GM12864 (cell line): Measurements from ENCODE around the gene COMMD9.

Experiments used
- DNase-seq: peaks from one replicate; pipeline ENCODE4 v3.0.0-alpha.2; 2011; ENCODE audit warnings: low read depth
- H3K4me3 ChIP-seq: 2 replicates; pipeline ENCODE4 v1.5.1; 2011; ENCODE audit warnings: mild to moderate bottlenecking, low read depth, low read length, control low read depth
- CTCF ChIP-seq: IDR thresholded peaks from 2 replicates; pipeline ENCODE4 v1.5.1; 2011; ENCODE audit warnings: low read depth, mild to moderate bottlenecking, moderate library complexity, low read length, control low read depth, inconsistent platforms; ENCODE audit errors: missing control alignments

Gene COMMD9

DNA sequence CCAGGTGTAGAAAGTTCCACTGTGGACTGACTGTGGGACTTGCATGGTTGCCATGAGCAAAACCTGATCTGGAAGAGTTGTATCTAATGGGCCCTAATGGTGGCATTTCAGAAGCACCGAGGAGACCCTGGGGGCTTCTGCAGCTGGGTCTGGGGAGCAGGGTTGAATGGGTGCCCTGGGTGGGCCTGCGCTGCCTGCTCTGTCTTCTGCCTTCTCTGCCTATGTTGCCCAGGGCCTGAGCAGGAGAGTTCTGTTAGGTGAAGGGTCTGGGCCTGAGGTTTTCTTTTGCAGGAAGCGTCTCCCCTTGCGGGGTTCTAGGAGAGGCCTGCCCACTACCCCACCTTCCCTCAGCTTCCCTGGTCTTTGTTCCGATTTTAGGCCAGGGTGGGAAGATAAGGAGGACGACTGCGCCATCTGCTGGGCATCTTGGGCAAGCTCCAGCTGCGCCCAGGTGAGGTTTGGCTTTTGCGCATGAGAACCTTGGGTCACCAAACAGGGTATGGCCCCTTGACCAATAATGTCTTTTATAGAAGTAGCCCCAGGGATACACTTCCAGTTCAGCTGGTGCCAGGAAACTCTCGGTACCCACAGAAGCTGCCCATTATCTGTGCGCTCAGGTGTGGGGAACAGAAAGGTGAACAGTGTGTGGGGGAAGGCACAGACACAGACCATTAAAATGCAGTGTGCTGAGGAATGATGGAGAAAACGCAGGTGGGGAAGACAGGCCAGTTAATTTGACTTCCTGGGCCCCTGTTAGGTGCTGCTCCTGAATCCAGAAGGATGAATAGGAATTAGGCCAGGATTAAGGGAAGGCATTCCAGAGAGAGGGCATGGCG lies 23.2 kb downstream of the COMMD9 start:
- TF ChIP-seq CTCF, result peak; percentile 89
- peak; percentile 8 for DNase-seq
- H3K4me3 ChIP-seq, result no peak overlapping the region

GRCh38 chr11:36264973-36265344 lies 24.3 kb downstream of the COMMD9 start:
- no peak for DNase-seq
- TF ChIP-seq CTCF, result no peak
- no peak overlapping the region for H3K4me3 ChIP-seq

- H3K4me3 ChIP-seq, result no peak overlapping the region
- DNase-seq, result no peak
- TF ChIP-seq CTCF, result no peak
These were observed 24.9 kb downstream of the COMMD9 start for GRCh38 chr11:36264011-36264972.

DNA sequence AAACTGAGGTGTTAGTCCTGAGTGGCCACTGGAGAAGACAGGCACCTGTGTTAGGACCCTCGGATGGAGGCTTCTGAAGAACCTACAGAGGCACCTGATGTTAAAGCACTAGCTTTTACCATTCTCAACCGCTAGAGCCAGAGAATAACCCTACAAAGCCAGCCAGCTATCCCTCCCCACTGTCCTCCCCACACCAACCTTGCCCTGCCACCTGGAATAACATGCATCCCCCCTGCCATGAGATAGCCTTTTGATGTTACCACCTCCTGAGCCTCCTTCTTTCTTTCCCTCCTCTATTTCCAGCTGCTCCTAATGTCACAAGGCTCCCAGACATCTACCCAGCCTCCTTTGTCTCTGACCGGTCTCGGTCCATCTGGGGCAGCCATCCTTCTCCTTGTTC lies 28.1 kb downstream of the COMMD9 start:
- no peak for TF ChIP-seq CTCF
- no peak for DNase-seq
- no peak overlapping the region for H3K4me3 ChIP-seq

DNA sequence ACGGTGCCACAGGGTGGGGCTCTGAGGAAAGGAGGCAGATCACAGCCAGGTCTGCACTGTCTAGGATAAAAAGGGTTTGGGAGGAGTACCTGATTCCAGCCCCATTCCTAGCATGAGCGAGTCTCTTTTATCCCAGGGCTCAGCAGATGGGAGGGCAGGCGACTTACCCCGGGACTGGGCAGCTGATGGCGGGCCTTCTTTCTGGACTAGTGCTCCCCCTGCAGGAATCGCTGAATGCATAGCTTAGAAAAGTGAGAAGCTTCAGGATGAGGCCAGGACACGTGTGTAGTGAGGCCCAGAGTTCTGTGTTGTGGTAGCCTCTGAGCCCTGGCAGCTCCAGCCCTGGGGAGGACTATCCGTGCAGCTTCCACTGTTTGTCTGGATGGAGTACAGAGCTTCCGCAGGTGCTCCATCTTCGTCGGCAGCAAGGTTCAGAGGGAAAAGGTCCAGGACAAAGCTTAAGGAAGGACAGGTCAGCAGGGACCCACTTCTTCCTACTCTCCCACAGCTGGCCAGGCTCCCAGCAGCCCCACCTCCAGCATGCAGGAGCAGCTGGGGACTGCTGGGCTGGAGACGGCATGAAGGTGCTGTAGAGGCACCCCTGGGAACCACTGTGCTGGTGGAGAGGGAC lies 30.4 kb downstream of the COMMD9 start:
- DNase-seq, result no peak
- no peak overlapping the region for H3K4me3 ChIP-seq
- TF ChIP-seq CTCF, result peak; percentile 56

GRCh38 chr11:36257351-36257750 lies 31.9 kb downstream of the COMMD9 start:
- DNase-seq, result no peak
- no peak overlapping the region for H3K4me3 ChIP-seq
- no peak for TF ChIP-seq CTCF
